GM12878 (cell line): ENCODE data around the gene DSC3. TPM values are rescaled to one million over a fixed set of nuclear protein-coding genes. Genes with fewer than 3 reads are reported as not detected.

ENCODE experiments used
- ATAC-seq: fragments of 200-7000 bp; cut with Tn5 transposase; 3 replicates; pipeline ENCODE4 v1.9.1; 2020; ENCODE audit warnings: mild to moderate bottlenecking, moderate library complexity
- BruUV-seq: library from RNA; stranded (reverse); fragments of 400-500 nt; replicated peaks from 2 replicates; lab custom pipeline; 2021; lab: Mats Ljungman, UMichigan
- CTCF ChIA-PET: fragments of 300-600 bp; sonication (Branson Sonifier 250); formaldehyde crosslinking; extraction: SDS; loops from one replicate; lab custom pipeline; 2021; ENCODE audit warnings: inconsistent platforms; lab: Yijun Ruan, JAX
- POLR2A ChIA-PET: fragments of 350-600 bp; formaldehyde crosslinking; extraction: SDS; loops from one replicate; lab custom pipeline; 2021; ENCODE audit warnings: inconsistent platforms; lab: Charles Lee
- RAD21 ChIA-PET: fragments of 300-600 bp; sonication (Branson Sonifier 250); formaldehyde crosslinking; loops from one replicate; lab custom pipeline; 2023; ENCODE audit warnings: antibody characterized with exemption; ENCODE audit not compliant: unreplicated experiment; lab: Charles Lee
- SMC1A ChIA-PET: fragments of 300-600 bp; sonication (Branson Sonifier 250); formaldehyde crosslinking; loops from one replicate; lab custom pipeline; 2023; ENCODE audit not compliant: unreplicated experiment, uncharacterized antibody; lab: Charles Lee
- DNase-seq: peaks from one replicate; pipeline ENCODE4 v3.0.0-alpha.2; 2011; ENCODE audit warnings: low read depth, low spot score
- FAIRE-seq: peaks from 3 replicates; lab custom pipeline; 2011; peaks lifted over from hg19 to GRCh38; lab: Jason Lieb, UNC
- H2AFZ ChIP-seq: 2 replicates; pipeline ENCODE4 v1.6.0; 2011; ENCODE audit warnings: low read depth, low read length, control low read depth; ENCODE audit not compliant: control insufficient read depth
- H3K27ac ChIP-seq: 2 replicates; pipeline ENCODE4 v1.5.1; 2011; ENCODE audit warnings: control low read depth; ENCODE audit not compliant: control insufficient read depth, insufficient read depth
- H3K27me3 ChIP-seq, 2 experiments: replicated peaks in 1 of 2; 2 replicates each; pipeline versions ENCODE4 v1.6.0 to v1.6.1; 2011; ENCODE audit warnings: low read length in 1 of 2; ENCODE audit not compliant: control insufficient read depth in 2 of 2, insufficient read depth in 2 of 2
- H3K36me3 ChIP-seq, 2 experiments: 2 replicates each; pipeline ENCODE4 v1.5.1; 2011; ENCODE audit warnings: low read length in 1 of 2; ENCODE audit not compliant: control insufficient read depth in 2 of 2, insufficient read depth in 2 of 2
- H3K4me1 ChIP-seq: 2 replicates; pipeline ENCODE4 v1.6.1; 2011; ENCODE audit warnings: mild to moderate bottlenecking, low read length, moderate library complexity, mixed read lengths; ENCODE audit not compliant: control insufficient read depth, insufficient read depth
- H3K4me2 ChIP-seq: 2 replicates; pipeline ENCODE4 v1.6.0; 2011; ENCODE audit warnings: control low read depth; ENCODE audit not compliant: control insufficient read depth, insufficient read depth
- H3K4me3 ChIP-seq: fragments of 200-600 bp; sonication (generic); 2 replicates; pipeline ENCODE4 v1.5.1; 2016
- H3K79me2 ChIP-seq: 2 replicates; pipeline ENCODE4 v1.6.0; 2011; ENCODE audit warnings: low read length; ENCODE audit not compliant: control insufficient read depth, insufficient read depth
- H3K9ac ChIP-seq: 2 replicates; pipeline ENCODE4 v1.8.0; 2011; ENCODE audit warnings: low read length, control low read depth, mixed read lengths; ENCODE audit not compliant: control insufficient read depth, insufficient read depth
- H3K9me3 ChIP-seq: replicated peaks from 3 replicates; pipeline ENCODE4 v1.5.1; 2011; ENCODE audit warnings: mild to moderate bottlenecking, low read length; ENCODE audit not compliant: control insufficient read depth, insufficient read depth
- H4K20me1 ChIP-seq: 2 replicates; pipeline ENCODE4 v1.6.0; 2011; ENCODE audit not compliant: control insufficient read depth, insufficient read depth
- BCL3 ChIP-seq: IDR thresholded peaks from 2 replicates; pipeline ENCODE4 v1.6.1; 2011; ENCODE audit warnings: borderline replicate concordance, low read depth, mild to moderate bottlenecking, moderate library complexity, low read length; ENCODE audit not compliant: insufficient read depth, poor library complexity, severe bottlenecking
- EZH2 ChIP-seq: IDR thresholded peaks from 2 replicates; pipeline ENCODE4 v1.6.1; 2012; ENCODE audit warnings: low read depth, mild to moderate bottlenecking, control low read depth, inconsistent platforms, low read length, borderline replicate concordance; ENCODE audit not compliant: control insufficient read depth
- KDM1A ChIP-seq: fragments of 200-600 bp; sonication (generic); IDR thresholded peaks from 2 replicates; pipeline ENCODE4 v1.6.1; 2016; ENCODE audit warnings: borderline replicate concordance
- MTA2 ChIP-seq: fragments of 450-650 bp; IDR thresholded peaks from 2 replicates; pipeline ENCODE4 v1.6.1; 2016; ENCODE audit warnings: low read depth, mild to moderate bottlenecking, moderate library complexity
- NR2C2 ChIP-seq: IDR thresholded peaks from 2 replicates; pipeline ENCODE4 v1.6.1; 2011; ENCODE audit warnings: borderline replicate concordance, low read depth; ENCODE audit not compliant: control insufficient read depth, insufficient read length
- PBX3 ChIP-seq: IDR thresholded peaks from 2 replicates; pipeline ENCODE4 v1.6.1; 2011; ENCODE audit warnings: mild to moderate bottlenecking, low read depth, low read length, moderate library complexity; ENCODE audit not compliant: insufficient replicate concordance
- SUZ12 ChIP-seq: fragments of 200-600 bp; sonication (generic); IDR thresholded peaks from one replicate; pipeline ENCODE4 v1.6.1; 2018; ENCODE audit warnings: antibody characterized with exemption, mild to moderate bottlenecking; ENCODE audit not compliant: unreplicated experiment
- TAF1 ChIP-seq: IDR thresholded peaks from 2 replicates; pipeline ENCODE4 v1.6.1; 2011; ENCODE audit warnings: mild to moderate bottlenecking, low read depth, low read length, borderline replicate concordance
- ZBTB33 ChIP-seq: fragments of 450-650 bp; IDR thresholded peaks from 2 replicates; pipeline ENCODE4 v1.6.1; 2017; ENCODE audit warnings: mild to moderate bottlenecking
- ZBTB40 ChIP-seq: fragments of 450-650 bp; IDR thresholded peaks from 2 replicates; pipeline ENCODE4 v1.6.1; 2016; ENCODE audit warnings: mild to moderate bottlenecking, moderate library complexity, borderline replicate concordance
- WGBS: methylation state at CpG from one replicate; pipeline ENCODE4 v1.1.6; 2016; ENCODE audit warnings: low lambda C conversion rate; ENCODE audit not compliant: insufficient replicate concordance, insufficient coverage; ENCODE audit errors: missing lambda C conversion rate; 5-methylcytosine and 5-hydroxymethylcytosine counted together
- in situ Hi-C: fragments of 300-500 bp; cut with MboI; formaldehyde crosslinking; loops from 9 replicates; pipeline ENCODE4 v1.14.3; 2018; ENCODE audit warnings: mixed read lengths
- intact Hi-C: fragments of 100-400 bp; cut with micrococcal nuclease; formaldehyde crosslinking; loops from one replicate; pipeline ENCODE4 v1.14.2; 2022; ENCODE audit not compliant: unreplicated experiment
- polyA plus RNA-seq, 11 experiments: library from polyadenylated mRNA; depleted of rRNA in 4 of 11; unstranded in 6 of 11; stranded (reverse) in 5 of 11; fragments of >200 nt; fragmentation: Nextera tagmentation in 4 of 11; fragmentation: Illumina TruSeq in 1 of 11; extraction: Ambion mirVana in 4 of 11; extraction: Trizol in 1 of 11; gene quantifications; 1 replicate in 1 of 11; 2 replicates in 10 of 11; pipeline versions ENCODE4 v1.2.1 to v1.2.3, GENCODE V29; 2011 to 2016; ENCODE audit warnings: inconsistent platforms in 2 of 11, missing spikeins in 2 of 11, low read depth in 1 of 11
- total RNA-seq, 4 experiments: library from RNA; depleted of rRNA in 3 of 4; stranded (reverse); fragments of >200 nt in 3 of 4; fragmentation: Illumina TruSeq in 1 of 4; extraction: Trizol in 1 of 4; gene quantifications; 2 replicates each; pipeline versions ENCODE4 v1.2.1 to v1.2.3, GENCODE V29; 2013 to 2021

The DSC3 gene
- total and polyA plus RNA-seq, 10 of the 15 experiments (the other 5 are each of a cell fraction or from before 2014, with no cell fraction given) = 0.01 to 2.9 (median 1.6) TPM

GRCh38 chr18:30987467-30988241 lies 54.9 kb downstream of the DSC3 start (continued):
- TF ChIP-seq ZBTB40 (no peak), MTA2 (no peak), KDM1A (no peak)

GRCh38 chr18:30985753-30986152 lies 56.8 kb downstream of the DSC3 start:
- H3K36me3 ChIP-seq = no peaks in the 10 kb centered on the region
- CTCF ChIA-PET = interaction anchor here (1.4 kb wide), 1 partner anchor 14 kb away, joined by 3 read pairs; no protein-coding TSS in a partner anchor
- no peak overlapping the region for H3K4me3 ChIP-seq
- no peak for FAIRE-seq
- ATAC-seq = no peak
- H3K27ac ChIP-seq = no peak overlapping the region
- DNase-seq = no peak
- TF ChIP-seq BCL3 = peak; percentile 99
- no peak for TF ChIP-seq ZBTB33
- peak; percentile 57 for TF ChIP-seq NR2C2
- TF ChIP-seq SUZ12 = no peak
- no peak for TF ChIP-seq TAF1
- peak; percentile 36 for TF ChIP-seq PBX3
- no peak for TF ChIP-seq EZH2
- H3K9me3 ChIP-seq = no peaks in the 10 kb centered on the region
- in situ Hi-C loops (no loop called here), intact Hi-C loops (no loop called here)
- POLR2A ChIA-PET = no interaction called here
- SMC1A ChIA-PET = no interaction called here
- H4K20me1 ChIP-seq = no peaks in the 10 kb centered on the region
- BruUV-seq = no TSS peak
- H3K4me1 ChIP-seq = no peaks in the 10 kb centered on the region
- H3K79me2 ChIP-seq = no peaks in the 10 kb centered on the region
- H3K9ac ChIP-seq = no peak overlapping the region
- no peak overlapping the region for H2AFZ ChIP-seq
- H3K4me2 ChIP-seq = no peak overlapping the region
- no peaks in the 10 kb centered on the region; a peak in 1 of 4 replicates for H3K27me3 ChIP-seq
- WGBS = 69% methylated on average over 12 of the region's 12 CpGs
- RAD21 ChIA-PET = no interaction called here
